ENCODE measurements around the gene LGALS3BP. TPM values are rescaled to one million over a fixed set of nuclear protein-coding genes. Genes with fewer than 3 reads are reported as not detected.

LGALS3BP gene
- total and polyA plus RNA-seq, 2 experiments from 2014 or later, result 185 to 213 TPM

DNA sequence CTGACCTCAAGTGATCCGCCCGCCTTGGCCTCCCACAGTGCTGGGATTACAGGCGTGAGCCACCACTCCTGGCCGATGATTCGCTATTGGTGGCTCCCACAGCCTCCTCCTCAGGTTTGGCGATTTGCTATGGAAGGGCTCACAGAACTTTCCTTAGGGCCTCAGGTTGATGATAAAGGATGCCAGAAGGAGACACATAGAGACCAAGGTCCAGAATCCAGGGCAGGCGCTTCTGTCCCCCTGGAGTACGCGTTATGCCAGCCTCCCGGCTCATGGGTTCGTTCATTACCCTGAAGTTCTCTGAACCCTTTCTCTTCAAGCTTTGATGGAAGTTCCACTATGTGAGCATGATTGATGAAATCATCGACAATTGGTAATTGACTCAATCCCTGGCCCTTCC is 19.9 kb downstream of the LGALS3BP start:
- no peaks in the 10 kb centered on the region for H3K9me3 ChIP-seq (ENCODE audit: low read depth)

DNA sequence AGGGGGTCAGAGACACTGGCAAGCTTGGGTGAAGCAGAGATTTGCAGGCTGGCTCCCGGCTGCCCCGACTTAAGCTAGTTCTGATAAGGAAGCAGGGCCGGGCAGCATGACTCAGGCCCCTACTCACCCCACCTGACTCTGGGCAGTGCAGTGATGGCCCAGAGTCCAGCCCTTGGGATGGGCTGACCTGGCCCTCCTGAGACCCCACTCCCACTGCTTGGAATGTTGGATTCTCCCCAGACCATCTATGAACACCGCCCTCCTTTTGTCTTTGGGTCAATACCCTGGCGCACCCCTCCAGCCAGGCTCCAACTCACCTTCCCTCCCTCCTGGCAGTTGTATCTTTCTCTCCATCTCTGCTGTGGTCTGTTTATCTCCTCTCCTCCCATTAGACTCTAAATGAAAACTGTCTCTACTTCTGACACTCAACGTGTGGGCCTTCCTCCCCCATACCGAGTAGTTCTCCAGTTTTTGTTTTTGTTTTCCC is 21.0 kb downstream of the LGALS3BP start:
- H3K36me3 ChIP-seq, result no peaks in the 10 kb centered on the region
- TF ChIP-seq, protein P1, sequence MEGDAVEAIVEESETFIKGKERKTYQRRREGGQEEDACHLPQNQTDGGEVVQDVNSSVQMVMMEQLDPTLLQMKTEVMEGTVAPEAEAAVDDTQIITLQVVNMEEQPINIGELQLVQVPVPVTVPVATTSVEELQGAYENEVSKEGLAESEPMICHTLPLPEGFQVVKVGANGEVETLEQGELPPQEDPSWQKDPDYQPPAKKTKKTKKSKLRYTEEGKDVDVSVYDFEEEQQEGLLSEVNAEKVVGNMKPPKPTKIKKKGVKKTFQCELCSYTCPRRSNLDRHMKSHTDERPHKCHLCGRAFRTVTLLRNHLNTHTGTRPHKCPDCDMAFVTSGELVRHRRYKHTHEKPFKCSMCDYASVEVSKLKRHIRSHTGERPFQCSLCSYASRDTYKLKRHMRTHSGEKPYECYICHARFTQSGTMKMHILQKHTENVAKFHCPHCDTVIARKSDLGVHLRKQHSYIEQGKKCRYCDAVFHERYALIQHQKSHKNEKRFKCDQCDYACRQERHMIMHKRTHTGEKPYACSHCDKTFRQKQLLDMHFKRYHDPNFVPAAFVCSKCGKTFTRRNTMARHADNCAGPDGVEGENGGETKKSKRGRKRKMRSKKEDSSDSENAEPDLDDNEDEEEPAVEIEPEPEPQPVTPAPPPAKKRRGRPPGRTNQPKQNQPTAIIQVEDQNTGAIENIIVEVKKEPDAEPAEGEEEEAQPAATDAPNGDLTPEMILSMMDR (IDR thresholded peaks at IDR 0.05; ENCODE audit: low read depth, low read length), result no peak
- no peaks in the 10 kb centered on the region for H3K9me3 ChIP-seq (ENCODE audit: low read depth)
- no peaks in the 10 kb centered on the region for H3K27me3 ChIP-seq
- peak in 1 of 2 donors; percentile 27 for DNase-seq (ENCODE audit: low read depth in 1 of 2, low spot score in 1 of 2)
- no peak overlapping the region for H3K27ac ChIP-seq
- H3K4me1 ChIP-seq (ENCODE audit: low read depth), result no peaks in the 10 kb centered on the region
- H3K4me3 ChIP-seq, result no peak overlapping the region

More for the DNA sequence above, 19.9 kb downstream of the LGALS3BP start:
- H3K27me3 ChIP-seq, result no peaks in the 10 kb centered on the region
- TF ChIP-seq, protein P1 (IDR thresholded peaks at IDR 0.05; ENCODE audit: low read depth, low read length), result no peak
- no peak overlapping the region for H3K27ac ChIP-seq
- no peak for DNase-seq (ENCODE audit: low read depth in 1 of 2, low spot score in 1 of 2)
- H3K4me3 ChIP-seq, result no peak overlapping the region
- H3K4me1 ChIP-seq (ENCODE audit: low read depth), result no peaks in the 10 kb centered on the region
- no peaks in the 10 kb centered on the region for H3K36me3 ChIP-seq

DNA sequence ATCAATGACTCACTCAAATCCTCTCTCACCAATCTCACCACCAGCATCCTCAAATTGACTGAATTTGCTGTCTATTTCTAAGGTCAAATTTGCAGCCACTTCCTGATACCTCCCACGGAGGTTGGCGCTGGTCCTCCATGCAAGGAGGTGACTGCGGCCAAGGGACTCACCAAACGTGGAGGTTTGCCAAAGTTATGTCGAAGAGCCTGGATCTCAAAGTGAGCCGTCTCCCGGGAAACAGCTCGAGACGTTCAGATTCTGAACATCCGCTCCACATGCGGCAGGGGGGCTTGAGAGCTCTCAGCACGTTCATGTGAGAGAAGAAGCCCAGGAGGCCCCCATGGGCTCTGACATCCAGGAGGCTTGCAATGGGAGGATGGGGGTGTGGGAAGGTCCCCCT is 22.6 kb downstream of the LGALS3BP start:
- Histone ChIP-seq H3K4me3 (no peak overlapping the region), H3K4me1 (ENCODE audit: low read depth) (no peaks in the 10 kb centered on the region), H3K36me3 (no peaks in the 10 kb centered on the region), H3K27me3 (no peaks in the 10 kb centered on the region), H3K9me3 (ENCODE audit: low read depth) (no peaks in the 10 kb centered on the region), H3K27ac (no peak overlapping the region)
- TF ChIP-seq, protein P1 (IDR thresholded peaks at IDR 0.05; ENCODE audit: low read depth, low read length), result no peak
- peak in 1 of 2 donors; percentile 66 for DNase-seq (ENCODE audit: low read depth in 1 of 2, low spot score in 1 of 2)

DNA sequence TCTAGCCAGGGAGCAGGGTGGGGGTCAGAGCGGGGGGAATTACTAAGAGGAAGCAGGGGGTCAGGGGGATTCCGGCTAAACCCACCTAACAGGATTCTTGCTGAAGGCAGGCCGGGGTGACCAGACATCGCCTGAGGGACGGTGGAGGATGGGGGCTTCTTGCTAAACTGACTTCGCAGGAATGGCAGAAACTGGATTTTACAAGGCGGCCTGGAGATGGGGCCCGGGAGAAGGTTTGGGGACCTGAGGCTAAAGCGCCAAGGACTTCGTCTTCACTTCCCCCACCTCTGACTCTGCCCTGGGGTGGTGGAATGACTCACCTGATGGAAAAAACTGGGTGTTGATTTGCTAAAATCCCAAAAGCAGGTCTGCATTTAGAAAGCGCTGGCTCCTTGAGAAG is 23.5 kb downstream of the LGALS3BP start:
- H3K4me3 ChIP-seq, result no peak overlapping the region
- no peaks in the 10 kb centered on the region for H3K4me1 ChIP-seq (ENCODE audit: low read depth)
- H3K27me3 ChIP-seq, result no peaks in the 10 kb centered on the region
- TF ChIP-seq, protein P1 (IDR thresholded peaks at IDR 0.05; ENCODE audit: low read depth, low read length), result no peak
- H3K9me3 ChIP-seq (ENCODE audit: low read depth), result no peaks in the 10 kb centered on the region
- no peak overlapping the region for H3K27ac ChIP-seq
- no peak for DNase-seq (ENCODE audit: low read depth in 1 of 2, low spot score in 1 of 2)
- H3K36me3 ChIP-seq, result no peaks in the 10 kb centered on the region

DNA sequence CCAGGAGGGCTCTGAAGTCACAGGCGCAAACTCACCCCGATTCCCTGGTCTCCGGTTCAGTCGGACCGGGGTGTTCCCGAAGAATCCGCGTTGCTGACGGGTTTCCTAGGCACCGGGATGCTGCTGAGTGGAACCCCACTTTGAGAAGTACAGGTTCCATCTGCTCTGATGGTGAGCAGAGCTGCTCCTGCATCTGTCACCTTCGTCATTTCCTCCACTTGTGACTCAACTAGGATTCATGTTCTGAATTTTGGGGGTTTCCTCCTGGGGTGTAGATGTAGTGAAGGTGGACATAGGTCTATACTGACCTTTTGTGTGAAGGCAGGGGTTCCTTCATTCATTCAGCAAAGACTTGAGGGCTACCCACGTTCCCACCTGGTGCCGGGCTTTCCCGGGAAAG is 25.0 kb downstream of the LGALS3BP start:
- Histone ChIP-seq H3K4me3 (no peak overlapping the region), H3K4me1 (ENCODE audit: low read depth) (no peaks in the 10 kb centered on the region), H3K27me3 (no peaks in the 10 kb centered on the region), H3K9me3 (ENCODE audit: low read depth) (no peaks in the 10 kb centered on the region), H3K27ac (no peak overlapping the region), H3K36me3 (no peaks in the 10 kb centered on the region)
- no peak for DNase-seq (ENCODE audit: low read depth in 1 of 2, low spot score in 1 of 2)
- TF ChIP-seq, protein P1 (IDR thresholded peaks at IDR 0.05; ENCODE audit: low read depth, low read length), result no peak

Measured in cardiac muscle cell (in vitro differentiated cells and primary cell).